Vagina (tissue), 2 donors: ENCODE data around the gene KRT31. TPM values are rescaled to one million over a fixed set of nuclear protein-coding genes. Genes with fewer than 3 reads are reported as not detected.

Experiments
- DNase-seq, 2 donors: peaks; one replicate each; pipeline ENCODE4 v3.0.0-alpha.2; 2017; ENCODE audit errors: extremely low spot score in 2 of 2
- H3K27ac ChIP-seq: fragments of 200-600 bp; sonication (generic); one replicate; pipeline ENCODE4 v1.5.1; 2019
- H3K27me3 ChIP-seq: fragments of 200-600 bp; sonication (generic); one replicate; pipeline ENCODE4 v1.5.1; 2019
- H3K36me3 ChIP-seq, 2 donors: fragments of 200-600 bp; sonication (generic); one replicate each; pipeline ENCODE4 v1.5.1; 2017 to 2019
- H3K4me1 ChIP-seq: fragments of 200-600 bp; sonication (generic); one replicate; pipeline ENCODE4 v1.5.1; 2019
- H3K4me3 ChIP-seq, 2 donors: fragments of 200-600 bp; sonication (generic); 1 replicate in 1 of 2; 2 replicates in 1 of 2; pipeline ENCODE4 v1.5.1; 2016 to 2019
- H3K9me3 ChIP-seq: fragments of 200-600 bp; sonication (generic); one replicate; pipeline ENCODE4 v1.5.1; 2019
- POLR2A ChIP-seq, 2 donors: fragments of 450-650 bp; IDR thresholded peaks; one replicate each; pipeline ENCODE4 v1.6.1; 2017; ENCODE audit warnings: antibody characterized with exemption in 2 of 2, mild to moderate bottlenecking in 2 of 2, moderate library complexity in 2 of 2
- POLR2AphosphoS5 ChIP-seq, 2 donors: sonication (generic); formaldehyde crosslinking; IDR thresholded peaks; one replicate each; pipeline ENCODE4 v1.9.0; 2017; ENCODE audit warnings: antibody characterized with exemption in 2 of 2, mild to moderate bottlenecking in 2 of 2, low read depth in 1 of 2; ENCODE audit not compliant: insufficient read depth in 1 of 2
- intact Hi-C: fragments of 100-400 bp; cut with DNase I; formaldehyde crosslinking; loops from one replicate; pipeline ENCODE4 v1.15.1; 2023
- total RNA-seq: library from RNA; depleted of rRNA; stranded (reverse); fragments of >200 nt; gene quantifications from one replicate; pipeline ENCODE4 v1.2.3, GENCODE V29; 2016
- TF ChIP-seq, protein P1 (sequence below), 3 experiments: fragments of 450-650 bp in 2 of 3; fragments of 200-600 bp in 1 of 3; sonication (generic) in 1 of 3; IDR thresholded peaks; one replicate each; pipeline ENCODE4 v1.5.1; 2017 to 2019; ENCODE audit warnings: antibody characterized with exemption in 3 of 3, mild to moderate bottlenecking in 2 of 3, moderate library complexity in 2 of 3

Gene KRT31
- total RNA-seq, 1 donor from 2014 or later = not detected

GRCh38 chr17:41440531-41441033 lies 43.2 kb upstream of the KRT31 start, which contains the start of gene KRT38:
Gene KRT38, minus strand, starts transcription at chr17:41440983. Its CDS starts 62 bp downstream, at chr17:41440921.
- intact Hi-C loops = no loop called here
- H3K9me3 ChIP-seq = no peaks in the 10 kb centered on the region
- DNase-seq = no peak
- no peaks in the 10 kb centered on the region for H3K27me3 ChIP-seq
- H3K27ac ChIP-seq = no peak within 1 kb of the TSS
- no peaks in the 10 kb centered on the region for H3K4me1 ChIP-seq
- H3K36me3 ChIP-seq = no peaks in the 10 kb centered on the region
- TF ChIP-seq POLR2A (IDR thresholded peaks at IDR 0.05) (no peak), POLR2AphosphoS5 (IDR thresholded peaks at IDR 0.05; ENCODE audit: insufficient read depth in 1 of 2, low read depth in 1 of 2) (no peak)
- TF ChIP-seq, protein P1, sequence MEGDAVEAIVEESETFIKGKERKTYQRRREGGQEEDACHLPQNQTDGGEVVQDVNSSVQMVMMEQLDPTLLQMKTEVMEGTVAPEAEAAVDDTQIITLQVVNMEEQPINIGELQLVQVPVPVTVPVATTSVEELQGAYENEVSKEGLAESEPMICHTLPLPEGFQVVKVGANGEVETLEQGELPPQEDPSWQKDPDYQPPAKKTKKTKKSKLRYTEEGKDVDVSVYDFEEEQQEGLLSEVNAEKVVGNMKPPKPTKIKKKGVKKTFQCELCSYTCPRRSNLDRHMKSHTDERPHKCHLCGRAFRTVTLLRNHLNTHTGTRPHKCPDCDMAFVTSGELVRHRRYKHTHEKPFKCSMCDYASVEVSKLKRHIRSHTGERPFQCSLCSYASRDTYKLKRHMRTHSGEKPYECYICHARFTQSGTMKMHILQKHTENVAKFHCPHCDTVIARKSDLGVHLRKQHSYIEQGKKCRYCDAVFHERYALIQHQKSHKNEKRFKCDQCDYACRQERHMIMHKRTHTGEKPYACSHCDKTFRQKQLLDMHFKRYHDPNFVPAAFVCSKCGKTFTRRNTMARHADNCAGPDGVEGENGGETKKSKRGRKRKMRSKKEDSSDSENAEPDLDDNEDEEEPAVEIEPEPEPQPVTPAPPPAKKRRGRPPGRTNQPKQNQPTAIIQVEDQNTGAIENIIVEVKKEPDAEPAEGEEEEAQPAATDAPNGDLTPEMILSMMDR (IDR thresholded peaks at IDR 0.05) = no peak
- no peak within 1 kb of the TSS for H3K4me3 ChIP-seq

DNA sequence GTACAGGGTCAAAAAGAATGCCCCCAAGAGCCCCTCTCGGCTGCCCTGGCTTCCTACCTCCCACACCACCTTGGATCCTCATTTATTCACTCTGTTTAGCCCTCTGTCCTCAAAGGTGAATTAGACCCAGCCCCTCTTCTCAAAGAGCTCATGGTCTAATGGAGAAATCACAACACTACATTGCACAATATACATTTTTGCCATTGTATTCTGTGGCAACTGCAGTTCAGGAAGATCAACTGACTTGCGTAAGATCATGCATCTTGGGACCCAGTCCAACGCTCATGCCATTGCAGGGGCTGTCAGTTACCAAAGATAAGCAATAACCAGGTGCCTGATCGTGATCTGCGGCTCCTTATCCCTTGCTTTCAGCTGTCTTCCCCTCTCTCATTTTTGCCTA lies 42.0 kb upstream of the KRT31 start:
- Histone ChIP-seq H3K4me3 (no peak overlapping the region), H3K36me3 (no peaks in the 10 kb centered on the region), H3K9me3 (no peaks in the 10 kb centered on the region), H3K4me1 (peaks cover under 1% of the 10 kb centered on the region), H3K27ac (no peak overlapping the region), H3K27me3 (no peaks in the 10 kb centered on the region)
- no peak for DNase-seq
- TF ChIP-seq POLR2AphosphoS5 (IDR thresholded peaks at IDR 0.05; ENCODE audit: insufficient read depth in 1 of 2, low read depth in 1 of 2) (no peak), POLR2A (IDR thresholded peaks at IDR 0.05) (no peak)
- TF ChIP-seq, protein P1 (IDR thresholded peaks at IDR 0.05) = no peak
- intact Hi-C loops = no loop called here

DNA sequence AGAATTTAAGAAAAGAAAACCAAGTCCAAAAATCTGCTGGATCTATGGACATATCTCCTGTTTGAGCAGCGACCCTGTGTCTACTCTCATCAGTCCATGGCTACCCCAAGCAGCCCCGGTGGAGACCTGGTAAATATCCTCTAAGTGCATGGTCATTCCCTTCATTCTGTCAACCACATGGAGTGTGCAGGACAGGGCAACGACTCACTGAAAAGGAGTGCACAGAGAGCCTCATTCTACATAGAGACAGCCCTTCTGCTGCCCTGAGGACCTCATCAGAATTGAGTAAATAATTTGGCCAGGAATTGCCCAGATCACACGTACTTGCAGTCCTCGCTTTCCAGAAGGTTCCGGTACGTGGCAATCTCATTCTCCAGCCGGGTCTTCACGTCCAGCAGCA lies 40.4 kb upstream of the KRT31 start:
- Histone ChIP-seq H3K9me3 (no peaks in the 10 kb centered on the region), H3K36me3 (no peaks in the 10 kb centered on the region), H3K27ac (no peak overlapping the region), H3K4me1 (peaks cover 9% of the 10 kb centered on the region), H3K27me3 (no peaks in the 10 kb centered on the region), H3K4me3 (no peak overlapping the region)
- no peak for DNase-seq
- TF ChIP-seq POLR2A (IDR thresholded peaks at IDR 0.05) (no peak), POLR2AphosphoS5 (IDR thresholded peaks at IDR 0.05; ENCODE audit: insufficient read depth in 1 of 2, low read depth in 1 of 2) (no peak)
- TF ChIP-seq, protein P1 (IDR thresholded peaks at IDR 0.05) = no peak
- intact Hi-C loops = no loop called here

GRCh38 chr17:41437254-41437653 lies 39.8 kb upstream of the KRT31 start:
- H3K9me3 ChIP-seq = no peaks in the 10 kb centered on the region
- no peaks in the 10 kb centered on the region for H3K27me3 ChIP-seq
- H3K36me3 ChIP-seq = no peaks in the 10 kb centered on the region
- intact Hi-C loops = no loop called here
- peaks cover 9% of the 10 kb centered on the region for H3K4me1 ChIP-seq
- H3K4me3 ChIP-seq = no peak overlapping the region
- no peak overlapping the region for H3K27ac ChIP-seq
- no peak for TF ChIP-seq POLR2AphosphoS5 (IDR thresholded peaks at IDR 0.05; ENCODE audit: insufficient read depth in 1 of 2, low read depth in 1 of 2)
- no peak for TF ChIP-seq POLR2A (IDR thresholded peaks at IDR 0.05)
- TF ChIP-seq, protein P1 (IDR thresholded peaks at IDR 0.05) = no peak
- DNase-seq = no peak

DNA sequence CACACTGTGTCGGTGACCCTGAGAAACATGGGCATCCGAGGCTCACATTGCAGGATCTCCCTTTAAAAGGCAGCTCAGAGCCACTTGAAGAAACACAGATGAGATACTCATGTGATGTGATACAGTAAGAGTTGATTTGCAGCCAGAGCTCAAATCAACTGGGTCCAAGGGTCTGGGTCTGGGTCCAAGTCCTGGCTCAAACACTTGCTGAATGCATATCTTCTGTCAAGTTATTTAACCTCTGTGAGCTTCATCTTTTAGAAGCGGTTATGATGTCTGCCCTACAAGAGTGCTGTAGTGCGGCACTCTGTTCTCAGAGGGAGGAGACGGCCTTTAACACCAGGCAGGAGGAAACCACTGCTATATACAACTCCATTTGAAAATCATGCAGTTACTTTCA lies 37.0 kb upstream of the KRT31 start:
- intact Hi-C loops = no loop called here
- no peak overlapping the region for H3K27ac ChIP-seq
- H3K4me1 ChIP-seq = peaks cover 9% of the 10 kb centered on the region
- H3K27me3 ChIP-seq = no peaks in the 10 kb centered on the region
- H3K4me3 ChIP-seq = no peak overlapping the region
- no peaks in the 10 kb centered on the region for H3K36me3 ChIP-seq
- H3K9me3 ChIP-seq = no peaks in the 10 kb centered on the region
- TF ChIP-seq, protein P1 (IDR thresholded peaks at IDR 0.05) = no peak
- no peak for TF ChIP-seq POLR2A (IDR thresholded peaks at IDR 0.05)
- TF ChIP-seq POLR2AphosphoS5 (IDR thresholded peaks at IDR 0.05; ENCODE audit: insufficient read depth in 1 of 2, low read depth in 1 of 2) = no peak
- DNase-seq = no peak
